CD4-positive, CD25-positive, alpha-beta regulatory T cell (primary cell): ENCODE data around the gene CUL4A. TPM values are rescaled to one million over a fixed set of nuclear protein-coding genes. Genes with fewer than 3 reads are reported as not detected.
A peak's percentile ranks its signal among the peaks of the same experiment; 100 is the strongest.

Source experiments
- ATAC-seq, 2 donors: fragments of 150-1000 bp; cut with Tn5 transposase; one replicate each; pipeline ENCODE4 v1.10.0; 2021; ENCODE audit warnings: low read depth in 2 of 2, moderate number of reproducible peaks in 2 of 2, moderate library complexity in 1 of 2
- DNase-seq, 3 donors: peaks; one replicate each; pipeline versions ENCODE4 v3.0.0 to v3.0.0-alpha.2; 2012 to 2022; ENCODE audit warnings: mixed read lengths in 1 of 3
- H3K27ac ChIP-seq: one replicate; pipeline ENCODE4 v1.7.0; 2013; ENCODE audit warnings: mild to moderate bottlenecking, low read length; ENCODE audit not compliant: insufficient read depth, poor library complexity, severe bottlenecking
- H3K27me3 ChIP-seq: one replicate; pipeline ENCODE4 v1.7.0; 2013; ENCODE audit warnings: low read length; ENCODE audit not compliant: control insufficient read depth, insufficient read depth
- H3K36me3 ChIP-seq: one replicate; pipeline ENCODE4 v1.7.0; 2013; ENCODE audit warnings: mild to moderate bottlenecking, low read length, moderate library complexity; ENCODE audit not compliant: control insufficient read depth, insufficient read depth
- H3K4me1 ChIP-seq: 2 replicates; pipeline ENCODE4 v1.7.0; 2013; ENCODE audit warnings: mild to moderate bottlenecking, low read length; ENCODE audit not compliant: insufficient read depth, control insufficient read depth, poor library complexity, severe bottlenecking
- H3K4me3 ChIP-seq: one replicate; pipeline ENCODE4 v1.7.0; 2013; ENCODE audit warnings: low read depth, mild to moderate bottlenecking, low read length, moderate library complexity
- H3K9me3 ChIP-seq, 2 experiments: 1 replicate in 1 of 2; 2 replicates in 1 of 2; pipeline ENCODE4 v1.7.0; 2013; ENCODE audit warnings: low read length in 2 of 2, mild to moderate bottlenecking in 1 of 2, moderate library complexity in 1 of 2; ENCODE audit not compliant: control insufficient read depth in 2 of 2
- H3K27ac Mint-ChIP-seq, 3 donors: one replicate each; pipeline ENCODE4 v1.8.0; 2020 to 2022; ENCODE audit warnings: mild to moderate bottlenecking in 3 of 3, mixed read lengths in 3 of 3, moderate library complexity in 2 of 3
- H3K27me3 Mint-ChIP-seq: one replicate; pipeline ENCODE4 v1.8.0; 2022; ENCODE audit warnings: mild to moderate bottlenecking, mixed read lengths
- H3K36me3 Mint-ChIP-seq: one replicate; pipeline ENCODE4 v1.8.0; 2020; ENCODE audit warnings: mixed read lengths
- H3K4me1 Mint-ChIP-seq, 4 donors: one replicate each; pipeline ENCODE4 v1.8.0; 2020 to 2022; ENCODE audit warnings: mixed read lengths in 4 of 4, mild to moderate bottlenecking in 1 of 4
- H3K4me3 Mint-ChIP-seq, 4 donors: one replicate each; pipeline ENCODE4 v1.8.0; 2020 to 2022; ENCODE audit warnings: mild to moderate bottlenecking in 4 of 4, mixed read lengths in 4 of 4, moderate library complexity in 3 of 4
- H3K9me3 Mint-ChIP-seq, 7 donors: one replicate each; pipeline ENCODE4 v1.8.0; 2020 to 2022; ENCODE audit warnings: mixed read lengths in 7 of 7, mild to moderate bottlenecking in 3 of 7, moderate library complexity in 2 of 7
- polyA plus RNA-seq, 4 donors: library from polyadenylated mRNA; unstranded; fragments of 300-500 nt; fragmentation: Illumina TruSeq; gene quantifications; one replicate each; pipeline ENCODE4 v1.2.3, GENCODE V29; 2021
- total RNA-seq: library from RNA; stranded (reverse); gene quantifications from one replicate; pipeline ENCODE4 v1.2.3, GENCODE V29; 2022

The CUL4A gene
- total and polyA plus RNA-seq, 5 donors from 2014 or later = 46.5 to 76.4 (median 53.1) TPM

GRCh38 chr13:113296823-113297369 is 87.5 kb downstream of the CUL4A start, which contains the start of gene LAMP1:
Gene LAMP1, plus strand, starts transcription at chr13:113297239. Its CDS starts 196 bp downstream, at chr13:113297435.
- DNase-seq (peak; percentile 97 to 99 (median 98)), ATAC-seq (peak; percentile 87)
- peaks cover 8% of the 10 kb centered on the region for H3K27me3 ChIP-seq
- H3K27me3 Mint-ChIP-seq = peaks cover 46% of the 10 kb centered on the region
- no peaks in the 10 kb centered on the region for H3K36me3 ChIP-seq
- H3K9me3 Mint-ChIP-seq = peaks cover 0 to 9% (median 0%) of the 10 kb centered on the region in 7 donors
- no peaks in the 10 kb centered on the region for H3K9me3 ChIP-seq
- H3K4me3 ChIP-seq = peak within 1 kb of the TSS; percentile 82
- peaks cover 7% of the 10 kb centered on the region for H3K36me3 Mint-ChIP-seq
- H3K4me1 ChIP-seq = peaks cover 35% of the 10 kb centered on the region
- H3K27ac ChIP-seq = peak within 1 kb of the TSS; percentile 84
- H3K4me3 Mint-ChIP-seq = peak within 1 kb of the TSS; percentile 94 to 99 (median 97)
- peak within 1 kb of the TSS; percentile 100 for H3K27ac Mint-ChIP-seq
- H3K4me1 Mint-ChIP-seq = peaks cover 16 to 52% (median 36%) of the 10 kb centered on the region in 4 donors

GRCh38 chr13:113297370-113298042 is 88.1 kb downstream of the CUL4A start:
- Mint-ChIP-seq H3K27ac (peak overlapping the region; percentile 91 to 98 (median 95)), H3K27me3 (peaks cover 40% of the 10 kb centered on the region), H3K4me1 (peaks cover 16 to 46% (median 30%) of the 10 kb centered on the region in 4 donors), H3K9me3 (peaks cover 0 to 9% (median 0%) of the 10 kb centered on the region in 7 donors), H3K36me3 (peaks cover 7% of the 10 kb centered on the region), H3K4me3 (peak overlapping the region; percentile 94 to 98 (median 96))
- ATAC-seq = peak; percentile 26 to 46
- H3K4me3 ChIP-seq = peak overlapping the region; percentile 82
- no peaks in the 10 kb centered on the region for H3K36me3 ChIP-seq
- peak overlapping the region; percentile 84 for H3K27ac ChIP-seq
- H3K27me3 ChIP-seq = peaks cover 8% of the 10 kb centered on the region
- H3K4me1 ChIP-seq = peaks cover 29% of the 10 kb centered on the region
- H3K9me3 ChIP-seq = no peaks in the 10 kb centered on the region
- peak; percentile 37 to 70 (median 52) for DNase-seq

GRCh38 chr13:113298043-113298945 is 88.9 kb downstream of the CUL4A start:
- Mint-ChIP-seq H3K27me3 (peaks cover 32% of the 10 kb centered on the region), H3K4me1 (peaks cover 16 to 51% (median 31%) of the 10 kb centered on the region in 4 donors), H3K36me3 (peaks cover 13% of the 10 kb centered on the region), H3K9me3 (peaks cover 0 to 9% (median 0%) of the 10 kb centered on the region in 7 donors), H3K4me3 (peak overlapping the region; percentile 92 to 97 (median 95)), H3K27ac (peak overlapping the region; percentile 91 to 98 (median 95))
- H3K36me3 ChIP-seq = peaks cover 5% of the 10 kb centered on the region
- peaks cover 27% of the 10 kb centered on the region for H3K4me1 ChIP-seq
- H3K27me3 ChIP-seq = peaks cover 5% of the 10 kb centered on the region
- DNase-seq = no peak
- ATAC-seq = no peak
- no peaks in the 10 kb centered on the region for H3K9me3 ChIP-seq
- peak overlapping the region; percentile 82 for H3K4me3 ChIP-seq
- H3K27ac ChIP-seq = peak overlapping the region; percentile 84

- Mint-ChIP-seq H3K36me3 (peaks cover 13% of the 10 kb centered on the region), H3K9me3 (peaks cover 0 to 9% (median 0%) of the 10 kb centered on the region in 7 donors), H3K4me1 (peaks cover 20 to 58% (median 35%) of the 10 kb centered on the region in 4 donors), H3K27me3 (peaks cover 17% of the 10 kb centered on the region), H3K4me3 (peak overlapping the region in 2 of 4 donors; percentile 15 to 80), H3K27ac (peak overlapping the region in 1 of 3 donors; percentile 60)
- Histone ChIP-seq H3K4me1 (peaks cover 27% of the 10 kb centered on the region), H3K9me3 (no peaks in the 10 kb centered on the region), H3K27me3 (no peaks in the 10 kb centered on the region), H3K4me3 (no peak overlapping the region), H3K36me3 (peaks cover 6% of the 10 kb centered on the region), H3K27ac (peak overlapping the region; percentile 14)
- ATAC-seq (no peak), DNase-seq (no peak)
Observed at GRCh38 chr13:113299951-113300350, 90.5 kb downstream of the CUL4A start.

- ATAC-seq = no peak
- Mint-ChIP-seq H3K4me1 (peaks cover 14 to 58% (median 30%) of the 10 kb centered on the region in 4 donors), H3K36me3 (peaks cover 17% of the 10 kb centered on the region), H3K4me3 (peak overlapping the region in 1 of 4 donors; percentile 23), H3K27ac (no peak overlapping the region), H3K27me3 (peaks cover under 1% of the 10 kb centered on the region), H3K9me3 (no peaks in the 10 kb centered on the region)
- no peak overlapping the region for H3K4me3 ChIP-seq
- H3K36me3 ChIP-seq = peaks cover 17% of the 10 kb centered on the region
- H3K27ac ChIP-seq = no peak overlapping the region
- H3K9me3 ChIP-seq = no peaks in the 10 kb centered on the region
- H3K27me3 ChIP-seq = no peaks in the 10 kb centered on the region
- H3K4me1 ChIP-seq = peaks cover 17% of the 10 kb centered on the region
- DNase-seq = no peak
Observed at GRCh38 chr13:113302986-113303385, 93.6 kb downstream of the CUL4A start.

- Histone ChIP-seq H3K9me3 (no peaks in the 10 kb centered on the region), H3K36me3 (peaks cover 17% of the 10 kb centered on the region), H3K4me1 (peaks cover 7% of the 10 kb centered on the region), H3K27ac (no peak overlapping the region), H3K4me3 (no peak overlapping the region), H3K27me3 (no peaks in the 10 kb centered on the region)
- no peak for DNase-seq
- H3K27ac Mint-ChIP-seq = peak overlapping the region in 1 of 3 donors; percentile 68
- no peaks in the 10 kb centered on the region for H3K9me3 Mint-ChIP-seq
- peaks cover 9 to 47% (median 21%) of the 10 kb centered on the region in 4 donors for H3K4me1 Mint-ChIP-seq
- peaks cover 17% of the 10 kb centered on the region for H3K36me3 Mint-ChIP-seq
- H3K27me3 Mint-ChIP-seq = no peaks in the 10 kb centered on the region
- no peak for ATAC-seq
- H3K4me3 Mint-ChIP-seq = peak overlapping the region in 1 of 4 donors; percentile 78
Observed at GRCh38 chr13:113304121-113304520, 94.7 kb downstream of the CUL4A start.

GRCh38 chr13:113305208-113305607 is 95.8 kb downstream of the CUL4A start:
- Mint-ChIP-seq H3K4me3 (no peak overlapping the region), H3K36me3 (peaks cover 21% of the 10 kb centered on the region), H3K27ac (peak overlapping the region in 1 of 3 donors; percentile 40), H3K4me1 (peaks cover 9 to 39% (median 18%) of the 10 kb centered on the region in 4 donors), H3K9me3 (no peaks in the 10 kb centered on the region), H3K27me3 (no peaks in the 10 kb centered on the region)
- H3K4me1 ChIP-seq = no peaks in the 10 kb centered on the region
- H3K27ac ChIP-seq = no peak overlapping the region
- no peaks in the 10 kb centered on the region for H3K9me3 ChIP-seq
- no peak for ATAC-seq
- no peak for DNase-seq
- H3K36me3 ChIP-seq = peaks cover 26% of the 10 kb centered on the region
- no peaks in the 10 kb centered on the region for H3K27me3 ChIP-seq
- H3K4me3 ChIP-seq = no peak overlapping the region
